Transverse colon (tissue), 4 donors: ENCODE measurements around the gene EYS.

Experiments
- CTCF ChIP-seq, 5 experiments: fragments of 200-600 bp in 3 of 5; fragments of 450-650 bp in 2 of 5; sonication (generic) in 3 of 5; IDR thresholded peaks; 1 replicate in 2 of 5; 2 replicates in 3 of 5; pipeline ENCODE4 v1.5.1; 2016 to 2017; ENCODE audit warnings: antibody characterized with exemption in 5 of 5, inconsistent platforms in 3 of 5, mild to moderate bottlenecking in 2 of 5, moderate library complexity in 1 of 5
- EP300 ChIP-seq: sonication (generic); formaldehyde crosslinking; IDR thresholded peaks from one replicate; pipeline ENCODE4 v1.6.1; 2017; ENCODE audit warnings: antibody characterized with exemption, low read depth
- POLR2A ChIP-seq: fragments of 450-650 bp; IDR thresholded peaks from one replicate; pipeline ENCODE4 v1.6.1; 2016; ENCODE audit warnings: antibody characterized with exemption, mild to moderate bottlenecking, moderate library complexity
- POLR2AphosphoS5 ChIP-seq, 3 donors: sonication (generic); formaldehyde crosslinking; IDR thresholded peaks; one replicate each; pipeline ENCODE4 v1.6.1; 2016; ENCODE audit warnings: antibody characterized with exemption in 3 of 3

DNA sequence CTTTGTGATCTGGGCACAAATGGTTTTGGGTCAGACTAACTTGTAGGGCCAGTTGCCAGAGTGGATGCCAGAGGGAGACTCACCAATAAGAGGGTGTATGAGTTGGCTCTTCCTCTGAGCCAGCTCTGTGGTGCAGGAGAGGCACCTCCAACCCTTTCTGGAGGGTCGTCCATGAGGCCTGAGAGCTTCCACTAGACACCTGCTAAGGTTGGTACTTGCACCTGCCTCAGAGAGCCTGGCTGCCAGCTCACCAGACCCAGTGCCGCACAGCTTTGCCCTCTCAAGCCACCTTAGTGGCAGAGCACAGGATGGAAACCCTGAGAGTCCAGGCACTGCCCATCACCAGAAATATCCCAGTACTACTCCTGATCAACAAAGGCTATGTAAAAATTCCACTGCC is 504.3 kb downstream of the EYS start:
- TF ChIP-seq CTCF (IDR thresholded peaks at IDR 0.05) (no peak), EP300 (no peak), POLR2AphosphoS5 (IDR thresholded peaks at IDR 0.05) (no peak), POLR2A (no peak)
